AG04450 (cell line): ENCODE data around the gene DPYSL5. TPM values are rescaled to one million over a fixed set of nuclear protein-coding genes. Genes with fewer than 3 reads are reported as not detected.

Source experiments
- CTCF ChIA-PET: fragments of 300-600, 350-600 bp; formaldehyde crosslinking; extraction: SDS; loops from one replicate; lab custom pipeline; 2022; ENCODE audit warnings: antibody characterized with exemption, inconsistent platforms; lab: Charles Lee
- POLR2A ChIA-PET: fragments of 350-600 bp; formaldehyde crosslinking; extraction: SDS; loops from one replicate; lab custom pipeline; 2021; ENCODE audit warnings: antibody characterized with exemption, inconsistent platforms; lab: Yijun Ruan, JAX
- DNase-seq: peaks from one replicate; pipeline ENCODE4 v3.0.0-alpha.2; 2011; ENCODE audit warnings: low read depth, low spot score
- H3K27ac ChIP-seq: one replicate; pipeline ENCODE4 v1.5.1; 2012; ENCODE audit warnings: low read depth, low read length, control low read depth
- H3K27me3 ChIP-seq: one replicate; pipeline ENCODE4 v1.6.0; 2012; ENCODE audit warnings: low read length; ENCODE audit not compliant: control insufficient read depth, insufficient read depth
- H3K4me3 ChIP-seq: 2 replicates; pipeline ENCODE4 v1.5.1; 2011; ENCODE audit warnings: mild to moderate bottlenecking, low read depth, low read length, control low read depth
- H3K9me3 ChIP-seq: 2 replicates; pipeline ENCODE4 v1.5.1; 2012; ENCODE audit warnings: low read length; ENCODE audit not compliant: control insufficient read depth, insufficient read depth
- CTCF ChIP-seq: IDR thresholded peaks from 2 replicates; pipeline ENCODE4 v1.5.1; 2011; ENCODE audit warnings: low read depth, low read length, control low read depth, inconsistent platforms
- polyA plus RNA-seq: library from polyadenylated mRNA; depleted of rRNA; stranded (reverse); fragments of >200 nt; gene quantifications from 2 replicates; pipeline ENCODE4 v1.2.3, GENCODE V29; 2011; rRNA removed

Gene DPYSL5
- polyA plus RNA-seq, 1 experiment = not detected

DNA sequence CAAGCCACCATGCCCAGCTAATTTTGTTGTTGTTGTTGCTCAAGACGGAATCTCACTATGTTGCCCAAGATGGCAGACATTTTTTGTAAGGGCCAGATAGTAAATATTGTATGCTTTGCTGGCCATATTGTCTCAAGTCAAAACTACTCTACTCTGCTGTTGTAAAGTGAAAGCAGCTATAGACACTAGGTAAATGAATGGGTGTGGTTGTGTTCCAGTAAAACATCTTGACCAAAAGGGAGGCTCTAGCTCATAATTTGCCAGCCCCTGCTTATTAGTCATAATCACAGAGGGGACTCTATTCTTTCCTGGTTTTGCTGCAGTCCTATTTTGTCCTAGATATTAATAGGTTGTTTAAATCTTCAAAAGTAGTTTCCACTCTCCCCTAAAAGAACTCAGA, 147.1 kb downstream of the DPYSL5 start:
- no peak for TF ChIP-seq CTCF
- Histone ChIP-seq H3K9me3 (no peaks in the 10 kb centered on the region), H3K27ac (no peak overlapping the region), H3K27me3 (no peaks in the 10 kb centered on the region), H3K4me3 (no peak overlapping the region)
- DNase-seq = no peak
- POLR2A ChIA-PET = interaction anchor here (0.7 kb wide), 1 partner anchor 20 kb away, joined by 6 read pairs; no protein-coding TSS in a partner anchor
- CTCF ChIA-PET = no interaction called here

DNA sequence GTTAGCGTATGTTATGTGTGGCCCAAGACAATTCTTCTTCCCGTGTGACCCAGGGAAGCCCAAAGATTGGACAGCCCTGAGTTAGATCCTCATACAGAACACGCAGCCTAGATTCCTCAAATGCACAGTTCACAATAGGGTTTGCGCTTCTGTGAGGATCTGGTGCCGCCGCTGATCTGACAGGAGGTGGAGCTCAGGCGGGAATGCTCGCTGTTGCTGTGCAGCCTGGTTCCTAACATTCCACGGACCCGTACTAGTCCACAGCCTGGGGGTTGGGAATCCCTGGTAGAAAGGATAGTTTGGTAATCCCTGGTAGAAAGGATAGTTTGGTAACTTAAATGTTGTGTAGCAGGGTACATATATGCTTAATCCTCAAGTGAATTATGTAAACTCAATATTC, 149.5 kb downstream of the DPYSL5 start:
- POLR2A ChIA-PET = no interaction called here
- CTCF ChIA-PET = interaction anchor here (0.6 to 1.5 kb wide), 3 partner anchors 35 to 167 kb away, joined by 4 to 5 read pairs (median 4); no protein-coding TSS in a partner anchor
- TF ChIP-seq CTCF = no peak
- H3K27ac ChIP-seq = no peak overlapping the region
- H3K9me3 ChIP-seq = no peaks in the 10 kb centered on the region
- H3K27me3 ChIP-seq = no peaks in the 10 kb centered on the region
- no peak overlapping the region for H3K4me3 ChIP-seq
- no peak for DNase-seq

DNA sequence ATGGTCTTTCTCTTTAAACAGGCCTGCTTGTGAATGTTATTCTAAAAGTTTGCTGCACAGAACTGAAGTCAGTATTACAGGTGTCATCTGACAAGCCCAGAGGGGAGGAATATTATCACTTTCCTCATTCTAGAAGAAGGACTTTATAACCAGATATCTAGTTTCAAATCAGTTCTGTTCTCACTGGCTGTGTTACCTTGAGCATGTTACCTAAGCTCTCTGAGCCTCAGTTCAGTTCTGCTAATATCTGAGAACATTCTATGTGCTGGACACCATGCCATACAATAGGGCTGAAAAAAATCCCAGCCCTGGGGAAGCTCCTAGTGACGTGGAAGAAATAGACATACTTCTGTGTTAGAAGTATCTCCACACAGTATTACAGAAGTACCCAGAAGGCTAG, 150.4 kb downstream of the DPYSL5 start:
- H3K27me3 ChIP-seq = no peaks in the 10 kb centered on the region
- no peaks in the 10 kb centered on the region for H3K9me3 ChIP-seq
- no peak for DNase-seq
- ChIA-PET CTCF (interaction anchor here (0.6 to 1.5 kb wide), 2 partner anchors 152 to 166 kb away, joined by 4 to 5 read pairs; no protein-coding TSS in a partner anchor), POLR2A (no interaction called here)
- no peak overlapping the region for H3K27ac ChIP-seq
- TF ChIP-seq CTCF = no peak
- no peak overlapping the region for H3K4me3 ChIP-seq

Other genes with a start within 250 kb of the DPYSL5 start
- gene CIB4, start 206.8 kb upstream of the DPYSL5 start, polyA plus RNA-seq = not detected in 2 replicates
- gene KCNK3, start 155.4 kb upstream of the DPYSL5 start, polyA plus RNA-seq = 0.04 and 0.05 TPM in 2 replicates
- gene SLC35F6, start 83.8 kb upstream of the DPYSL5 start, polyA plus RNA-seq = 31.4 and 38.8 TPM in 2 replicates
- 6.8 and 9.3 TPM in 2 replicates for gene CENPA, start 62.1 kb upstream of the DPYSL5 start, polyA plus RNA-seq
- gene MAPRE3, start 122.5 kb downstream of the DPYSL5 start, polyA plus RNA-seq = 16.4 and 16.8 TPM in 2 replicates
- 121 and 145 TPM in 2 replicates for gene TMEM214, start 184.8 kb downstream of the DPYSL5 start, polyA plus RNA-seq
- gene AGBL5, start 203.5 kb downstream of the DPYSL5 start, polyA plus RNA-seq = 40.9 and 41.6 TPM in 2 replicates
- 679 and 783 TPM in 2 replicates for gene OST4, start 223.5 kb downstream of the DPYSL5 start, polyA plus RNA-seq
- gene EMILIN1, start 230.5 kb downstream of the DPYSL5 start, polyA plus RNA-seq = 68.3 and 96.0 TPM in 2 replicates
- gene KHK, start 238.6 kb downstream of the DPYSL5 start, polyA plus RNA-seq = 0.37 and 0.79 TPM in 2 replicates